Prostate gland (tissue), 2 donors: Measurements from ENCODE around the gene ACVR2A.

Experiments used
- CTCF ChIP-seq, 4 experiments: fragments of 200-600 bp in 2 of 4; fragments of 450-650 bp in 2 of 4; sonication (generic) in 2 of 4; IDR thresholded peaks; 1 replicate in 3 of 4; 2 replicates in 1 of 4; pipeline ENCODE4 v1.5.1; 2016 to 2019; ENCODE audit warnings: antibody characterized with exemption in 4 of 4, mild to moderate bottlenecking in 2 of 4, moderate library complexity in 2 of 4
- POLR2A ChIP-seq: fragments of 450-650 bp; IDR thresholded peaks from one replicate; pipeline ENCODE4 v1.6.1; 2016; ENCODE audit warnings: antibody characterized with exemption, mild to moderate bottlenecking

GRCh38 chr2:147855316-147855715, 10.5 kb downstream of the ACVR2A start:
- TF ChIP-seq CTCF (IDR thresholded peaks at IDR 0.05) = no peak
- TF ChIP-seq POLR2A = no peak
